Esophagus muscularis mucosa (tissue), 4 donors: ENCODE data around the gene TRIM62. TPM values are rescaled to one million over a fixed set of nuclear protein-coding genes. Genes with fewer than 3 reads are reported as not detected.

Experiments
- DNase-seq: peaks from one replicate; pipeline ENCODE4 v3.0.0-alpha.2; 2017; ENCODE audit errors: extremely low spot score
- H3K27ac ChIP-seq, 4 donors: fragments of 200-600 bp; sonication (generic); replicated peaks in 1 of 4; 1 replicate in 3 of 4; 2 replicates in 1 of 4; pipeline ENCODE4 v1.5.1; 2016 to 2019; ENCODE audit warnings: mild to moderate bottlenecking in 1 of 4
- H3K27me3 ChIP-seq, 4 donors: fragments of 200-600 bp; sonication (generic); one replicate each; pipeline versions ENCODE4 v1.5.1 to v1.6.0; 2016 to 2019
- H3K36me3 ChIP-seq, 4 donors: fragments of 200-600 bp; sonication (generic); one replicate each; pipeline ENCODE4 v1.5.1; 2016 to 2019
- H3K4me1 ChIP-seq, 4 donors: fragments of 200-600 bp; sonication (generic); one replicate each; pipeline ENCODE4 v1.5.1; 2016 to 2019
- H3K4me3 ChIP-seq, 4 donors: fragments of 200-600 bp; sonication (generic); 1 replicate in 2 of 4; 2 replicates in 2 of 4; pipeline ENCODE4 v1.5.1; 2016 to 2019; ENCODE audit warnings: mild to moderate bottlenecking in 4 of 4, moderate library complexity in 1 of 4
- H3K9me3 ChIP-seq, 4 donors: fragments of 200-600 bp; sonication (generic); 1 replicate in 3 of 4; 2 replicates in 1 of 4; pipeline ENCODE4 v1.5.1; 2016 to 2019
- EP300 ChIP-seq: sonication (generic); formaldehyde crosslinking; IDR thresholded peaks from one replicate; pipeline ENCODE4 v1.6.1; 2017; ENCODE audit warnings: antibody characterized with exemption
- POLR2A ChIP-seq: fragments of 450-650 bp; IDR thresholded peaks from one replicate; pipeline ENCODE4 v1.6.1; 2017; ENCODE audit warnings: antibody characterized with exemption, moderate library complexity, mild to moderate bottlenecking, low read depth
- POLR2AphosphoS5 ChIP-seq, 2 donors: sonication (generic); formaldehyde crosslinking; IDR thresholded peaks; one replicate each; pipeline ENCODE4 v1.6.1; 2017; ENCODE audit warnings: antibody characterized with exemption in 2 of 2
- WGBS: methylation state at CpG from one replicate; pipeline ENCODE4 v1.1.5; 2018; 5-methylcytosine and 5-hydroxymethylcytosine counted together
- intact Hi-C: fragments of 100-400 bp; cut with DNase I; formaldehyde crosslinking; loops from one replicate; pipeline ENCODE4 v1.15.1; 2023
- total RNA-seq, 4 donors: library from RNA; depleted of rRNA; stranded (reverse); fragments of >200 nt; gene quantifications; one replicate each; pipeline versions ENCODE4 v1.1.0 to v1.2.1, GENCODE V29; 2016
- TF ChIP-seq, protein P1 (sequence below), 3 experiments: fragments of 200-600 bp in 2 of 3; fragments of 450-650 bp in 1 of 3; sonication (generic) in 2 of 3; IDR thresholded peaks; one replicate each; pipeline ENCODE4 v1.5.1; 2017 to 2019; ENCODE audit warnings: antibody characterized with exemption in 3 of 3, mild to moderate bottlenecking in 2 of 3, moderate library complexity in 1 of 3

Gene TRIM62
- total RNA-seq, 4 donors from 2014 or later = 5.0 to 9.3 (median 7.8) TPM

DNA sequence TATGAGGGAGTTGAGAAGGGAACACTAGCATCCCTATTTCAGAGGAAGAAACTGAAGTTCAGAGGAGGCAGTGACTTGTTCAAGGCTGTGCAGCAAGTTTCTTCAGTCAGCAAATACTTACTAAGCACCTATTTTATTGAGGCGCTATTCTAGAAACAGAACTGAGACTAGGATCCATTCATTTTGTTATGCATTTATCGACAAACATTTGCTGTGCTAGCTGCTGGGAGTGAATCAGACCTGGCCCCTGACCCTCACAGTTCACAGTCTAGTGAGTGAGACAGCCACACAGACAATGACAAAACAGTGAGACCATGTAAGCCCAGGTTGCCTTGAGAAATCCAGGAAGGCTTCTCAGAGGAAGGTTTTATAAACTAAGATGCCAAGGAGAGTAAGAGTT lies 28.2 kb downstream of the TRIM62 start:
- H3K4me3 ChIP-seq = no peak overlapping the region
- intact Hi-C loops = no loop called here
- no peaks in the 10 kb centered on the region for H3K9me3 ChIP-seq
- peaks cover 0 to 39% (median 17%) of the 10 kb centered on the region in 4 donors for H3K36me3 ChIP-seq
- no peaks in the 10 kb centered on the region for H3K27me3 ChIP-seq
- TF ChIP-seq, protein P1, sequence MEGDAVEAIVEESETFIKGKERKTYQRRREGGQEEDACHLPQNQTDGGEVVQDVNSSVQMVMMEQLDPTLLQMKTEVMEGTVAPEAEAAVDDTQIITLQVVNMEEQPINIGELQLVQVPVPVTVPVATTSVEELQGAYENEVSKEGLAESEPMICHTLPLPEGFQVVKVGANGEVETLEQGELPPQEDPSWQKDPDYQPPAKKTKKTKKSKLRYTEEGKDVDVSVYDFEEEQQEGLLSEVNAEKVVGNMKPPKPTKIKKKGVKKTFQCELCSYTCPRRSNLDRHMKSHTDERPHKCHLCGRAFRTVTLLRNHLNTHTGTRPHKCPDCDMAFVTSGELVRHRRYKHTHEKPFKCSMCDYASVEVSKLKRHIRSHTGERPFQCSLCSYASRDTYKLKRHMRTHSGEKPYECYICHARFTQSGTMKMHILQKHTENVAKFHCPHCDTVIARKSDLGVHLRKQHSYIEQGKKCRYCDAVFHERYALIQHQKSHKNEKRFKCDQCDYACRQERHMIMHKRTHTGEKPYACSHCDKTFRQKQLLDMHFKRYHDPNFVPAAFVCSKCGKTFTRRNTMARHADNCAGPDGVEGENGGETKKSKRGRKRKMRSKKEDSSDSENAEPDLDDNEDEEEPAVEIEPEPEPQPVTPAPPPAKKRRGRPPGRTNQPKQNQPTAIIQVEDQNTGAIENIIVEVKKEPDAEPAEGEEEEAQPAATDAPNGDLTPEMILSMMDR (IDR thresholded peaks at IDR 0.05) = no peak
- TF ChIP-seq POLR2A (no peak), EP300 (no peak), POLR2AphosphoS5 (IDR thresholded peaks at IDR 0.05) (no peak)
- peaks cover 26 to 48% (median 35%) of the 10 kb centered on the region in 4 donors for H3K4me1 ChIP-seq
- H3K27ac ChIP-seq = peak overlapping the region; percentile 11 to 76 (median 38)
- no peak for DNase-seq
- 100% methylated on average over 2 of the region's 2 CpGs for WGBS

DNA sequence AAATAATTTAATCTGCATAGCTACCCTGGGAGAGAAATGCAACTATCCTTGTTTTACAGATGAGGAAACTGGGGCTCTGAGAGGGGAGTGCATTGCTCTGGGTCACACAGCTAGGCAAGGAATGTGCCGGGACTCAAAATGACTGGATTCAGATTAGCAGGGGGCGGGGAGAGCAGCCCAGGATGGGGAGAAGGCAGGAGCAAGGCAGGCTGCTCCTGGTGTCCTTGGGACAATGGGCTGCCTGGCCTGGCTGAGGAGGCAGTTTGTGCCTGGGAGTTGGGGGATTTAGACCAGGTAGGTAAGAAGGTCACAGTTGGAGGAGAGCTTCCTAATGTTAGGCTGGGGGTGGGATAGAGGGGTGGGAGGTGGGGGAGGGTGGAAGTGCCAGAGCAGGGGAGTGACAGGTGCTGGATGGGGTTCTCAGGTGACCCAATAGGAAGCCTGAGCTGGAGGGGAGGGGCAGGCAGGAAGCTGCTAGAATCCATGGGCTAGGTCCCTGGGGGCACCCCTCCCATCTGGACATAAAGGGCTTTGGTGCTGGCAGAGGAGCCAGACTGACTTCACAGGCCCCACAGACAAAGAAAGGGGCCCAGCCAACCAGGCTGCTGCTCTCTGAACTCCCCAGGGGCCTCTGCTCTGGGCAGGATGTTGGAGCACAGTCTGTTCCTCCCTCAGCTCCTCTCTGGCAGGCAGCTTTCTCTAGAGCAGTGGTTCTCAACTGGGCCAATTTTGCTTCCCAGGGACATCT lies 29.0 kb downstream of the TRIM62 start:
- H3K27ac ChIP-seq = peak overlapping the region; percentile 43 to 76 (median 58)
- 80% methylated on average over 2 of the region's 2 CpGs for WGBS
- intact Hi-C loops = no loop called here
- H3K9me3 ChIP-seq = no peaks in the 10 kb centered on the region
- peak; percentile 93 for DNase-seq
- H3K4me3 ChIP-seq = no peak overlapping the region
- H3K4me1 ChIP-seq = peaks cover 26 to 48% (median 35%) of the 10 kb centered on the region in 4 donors
- peaks cover 0 to 32% (median 10%) of the 10 kb centered on the region in 4 donors for H3K36me3 ChIP-seq
- H3K27me3 ChIP-seq = no peaks in the 10 kb centered on the region
- TF ChIP-seq, protein P1 (IDR thresholded peaks at IDR 0.05) = no peak
- peak; percentile 41 to 47 for TF ChIP-seq POLR2AphosphoS5 (IDR thresholded peaks at IDR 0.05)

DNA sequence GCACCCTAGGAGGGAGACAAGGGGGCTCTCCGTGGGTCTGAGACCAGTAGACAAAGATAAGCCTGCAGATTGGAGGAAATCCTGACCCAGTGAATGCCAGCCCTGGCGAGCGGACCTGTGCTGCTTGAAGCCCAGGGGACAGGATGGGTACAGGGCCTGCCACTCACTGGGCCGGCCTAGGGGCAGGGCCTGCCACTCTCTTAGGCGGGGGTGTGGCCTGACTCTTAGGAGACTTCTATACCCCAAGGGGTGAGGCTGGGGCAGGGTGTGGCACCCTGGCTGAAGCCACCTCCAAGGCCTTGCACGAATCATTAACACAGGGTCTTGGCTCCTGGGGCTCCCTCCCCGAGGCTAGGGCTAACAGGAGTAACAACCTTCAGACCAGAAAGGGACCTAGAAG lies 30.7 kb downstream of the TRIM62 start:
- Histone ChIP-seq H3K4me1 (peaks cover 21 to 44% (median 35%) of the 10 kb centered on the region in 4 donors), H3K4me3 (no peak overlapping the region), H3K27me3 (no peaks in the 10 kb centered on the region), H3K9me3 (no peaks in the 10 kb centered on the region), H3K36me3 (peaks cover 13 to 41% (median 23%) of the 10 kb centered on the region in 4 donors), H3K27ac (peak overlapping the region in 1 of 4 donors; percentile 44)
- TF ChIP-seq EP300 (no peak), POLR2AphosphoS5 (IDR thresholded peaks at IDR 0.05) (no peak), POLR2A (no peak)
- TF ChIP-seq, protein P1 (IDR thresholded peaks at IDR 0.05) = no peak
- no peak for DNase-seq
- intact Hi-C loops = no loop called here
- 100% methylated on average over 1 of the region's 7 CpGs for WGBS

DNA sequence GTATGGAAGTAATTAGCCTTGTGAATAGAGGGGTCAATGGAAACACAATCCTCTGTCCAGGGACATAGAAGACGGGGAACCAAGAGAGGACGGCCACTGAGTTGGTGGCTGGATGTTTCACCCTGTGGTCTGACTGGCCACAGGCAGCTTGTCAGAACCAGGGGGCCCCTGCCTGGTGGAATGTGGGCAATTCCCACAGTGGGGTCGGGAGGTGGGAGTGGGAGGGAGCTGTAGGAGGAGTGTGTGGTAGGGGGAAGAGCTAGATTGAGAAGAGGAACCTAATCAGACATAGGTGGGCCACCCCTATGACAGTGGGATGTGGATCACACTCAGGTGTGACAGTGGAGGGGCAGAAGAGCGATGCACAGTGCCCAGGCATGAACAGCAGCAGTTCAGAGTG lies 31.3 kb downstream of the TRIM62 start:
- no peak overlapping the region for H3K4me3 ChIP-seq
- WGBS = 94% methylated on average over 4 of the region's 4 CpGs
- intact Hi-C loops = no loop called here
- peaks cover 17 to 38% (median 33%) of the 10 kb centered on the region in 4 donors for H3K4me1 ChIP-seq
- no peaks in the 10 kb centered on the region for H3K9me3 ChIP-seq
- no peak overlapping the region for H3K27ac ChIP-seq
- no peaks in the 10 kb centered on the region for H3K27me3 ChIP-seq
- TF ChIP-seq POLR2AphosphoS5 (IDR thresholded peaks at IDR 0.05) (no peak), POLR2A (no peak), EP300 (no peak)
- TF ChIP-seq, protein P1 (IDR thresholded peaks at IDR 0.05) = no peak
- no peak for DNase-seq
- H3K36me3 ChIP-seq = peaks cover 13 to 43% (median 29%) of the 10 kb centered on the region in 4 donors
